ENCODE data around the gene RRP7A.

GRCh38 chr22:42490243-42490832 is 29.3 kb downstream of the RRP7A start:
- TF ChIP-seq CTCF (IDR thresholded peaks at IDR 0.05) = no peak
- TF ChIP-seq POLR2A (IDR thresholded peaks at IDR 0.05) = no peak

All from uterus (tissue), 2 donors.